HepG2 (cell line): Measurements from ENCODE around the gene OTUD7B. TPM values are rescaled to one million over a fixed set of nuclear protein-coding genes. Genes with fewer than 3 reads are reported as not detected.

Experiments
- ATAC-seq: fragments of 200-7000 bp; cut with Tn5 transposase; 3 replicates; pipeline ENCODE4 v1.9.1; 2020; ENCODE audit warnings: mild to moderate bottlenecking, moderate library complexity
- BruUV-seq: library from RNA; stranded (reverse); fragments of 400-500 nt; replicated peaks from 2 replicates; lab custom pipeline; 2021; lab: Mats Ljungman, UMichigan
- CTCF ChIA-PET: fragments of 300-600 bp; formaldehyde crosslinking; extraction: SDS; loops from one replicate; lab custom pipeline; 2021; ENCODE audit warnings: low total read pairs, inconsistent platforms, low intra/inter-chr PET ratio; lab: Yijun Ruan, JAX
- POLR2A ChIA-PET: fragments of 350-600 bp; sonication (Branson Sonifier 250); formaldehyde crosslinking; loops from one replicate; lab custom pipeline; 2020; ENCODE audit warnings: antibody characterized with exemption, inconsistent platforms; lab: Yijun Ruan, JAX
- DNase-seq: peaks from one replicate; pipeline ENCODE4 v3.0.0-alpha.2; 2015; ENCODE audit warnings: low spot score
- FAIRE-seq: peaks from 3 replicates; lab custom pipeline; 2011; peaks lifted over from hg19 to GRCh38; lab: Jason Lieb, UNC
- H2AFZ ChIP-seq: one replicate; pipeline ENCODE4 v1.6.1; 2011; ENCODE audit warnings: low read length, inconsistent platforms
- H3K27ac ChIP-seq: fragments of 300-600 bp; 3 replicates; pipeline ENCODE4 v1.8.0; 2011; ENCODE audit warnings: mixed run types, mild to moderate bottlenecking, mixed read lengths, low read length, inconsistent platforms; ENCODE audit not compliant: insufficient read depth; ENCODE audit errors: extremely low read length
- H3K27me3 ChIP-seq, 2 experiments: fragments of 200-600 bp in 1 of 2; 2 replicates in 1 of 2; 3 replicates in 1 of 2; pipeline versions ENCODE4 v1.6.0 to v1.8.0; 2011; ENCODE audit warnings: low read length in 2 of 2, mild to moderate bottlenecking in 2 of 2, moderate library complexity in 2 of 2, inconsistent platforms in 1 of 2; ENCODE audit not compliant: insufficient read depth in 2 of 2, control insufficient read depth in 1 of 2
- H3K36me3 ChIP-seq, 2 experiments: fragments of 200-600 bp in 1 of 2; replicated peaks in 1 of 2; 2 replicates in 1 of 2; 3 replicates in 1 of 2; pipeline versions ENCODE4 v1.5.1 to v1.8.0; 2011; ENCODE audit warnings: low read length in 2 of 2, inconsistent platforms in 1 of 2; ENCODE audit not compliant: insufficient read depth in 2 of 2, control insufficient read depth in 1 of 2
- H3K4me1 ChIP-seq: 2 replicates; pipeline ENCODE4 v1.5.1; 2012; ENCODE audit warnings: low read length, inconsistent platforms; ENCODE audit not compliant: insufficient read depth
- H3K4me2 ChIP-seq: 2 replicates; pipeline ENCODE4 v1.6.0; 2011; ENCODE audit warnings: low read depth, low read length, inconsistent platforms
- H3K4me3 ChIP-seq, 3 experiments: fragments of 200-600 bp in 1 of 3; sonication (generic), shearing (Covaris generic) in 1 of 3; replicated peaks in 1 of 3; 2 replicates each; pipeline ENCODE4 v1.5.1; 2011 to 2016; ENCODE audit warnings: low read length in 3 of 3, inconsistent platforms in 2 of 3, low read depth in 2 of 3, mild to moderate bottlenecking in 2 of 3, control low read depth in 1 of 3, mixed read lengths in 1 of 3; ENCODE audit not compliant: insufficient read depth in 1 of 3
- H3K79me2 ChIP-seq: one replicate; pipeline ENCODE4 v1.6.1; 2011; ENCODE audit warnings: low read length, inconsistent platforms; ENCODE audit not compliant: insufficient read depth
- H3K9ac ChIP-seq: 2 replicates; pipeline ENCODE4 v1.6.0; 2011; ENCODE audit warnings: mild to moderate bottlenecking, low read depth, low read length, inconsistent platforms; ENCODE audit not compliant: insufficient read depth
- H3K9me3 ChIP-seq: 2 replicates; pipeline ENCODE4 v1.5.1; 2012; ENCODE audit warnings: mild to moderate bottlenecking, low read length
- H4K20me1 ChIP-seq: 2 replicates; pipeline ENCODE4 v1.6.0; 2011; ENCODE audit warnings: inconsistent platforms, mild to moderate bottlenecking, low read length, moderate library complexity; ENCODE audit not compliant: insufficient read depth
- JDP2 ChIP-seq: sonication (generic); formaldehyde crosslinking; IDR thresholded peaks from 2 replicates; pipeline ENCODE4 v1.8.1; 2022; ENCODE audit warnings: missing genetic modification reagents, borderline replicate concordance
- KDM3A ChIP-seq: IDR thresholded peaks from 2 replicates; pipeline ENCODE4 v1.6.1; 2018; ENCODE audit warnings: low read depth, missing compliant biosample characterization
- KLF9 ChIP-seq: IDR thresholded peaks from 2 replicates; pipeline ENCODE4 v1.6.1; 2016; ENCODE audit warnings: low read depth
- KMT2A ChIP-seq: sonication (generic); formaldehyde crosslinking; IDR thresholded peaks from 2 replicates; pipeline ENCODE4 v1.4.0; 2020; ENCODE audit warnings: missing genetic modification reagents
- MAFF ChIP-seq: IDR thresholded peaks from 2 replicates; pipeline ENCODE4 v1.6.1; 2011; ENCODE audit warnings: low read depth, low read length, improper control_type of control experiment
- MAFK ChIP-seq, 2 experiments: IDR thresholded peaks in 1 of 2; conservative IDR thresholded peaks in 1 of 2; 2 replicates each; pipeline ENCODE4 v1.6.1; 2011; ENCODE audit warnings: improper control_type of control experiment in 2 of 2, low read length in 2 of 2
- MBD4 ChIP-seq: IDR thresholded peaks from 2 replicates; pipeline ENCODE4 v1.6.1; 2012; ENCODE audit warnings: low read length, inconsistent platforms, borderline replicate concordance
- PRPF4 ChIP-seq: fragments of 200-400 bp; formaldehyde crosslinking; IDR thresholded peaks from 2 replicates; pipeline ENCODE4 v1.6.1; 2016; ENCODE audit warnings: low read length, low read depth; ENCODE audit not compliant: poor library complexity, severe bottlenecking
- RAD21 ChIP-seq: fragments of 450-650 bp; formaldehyde crosslinking; IDR thresholded peaks from 2 replicates; pipeline ENCODE4 v1.5.0; 2020; ENCODE audit warnings: mild to moderate bottlenecking
- RXRA ChIP-seq: sonication (generic); formaldehyde crosslinking; IDR thresholded peaks from 2 replicates; pipeline ENCODE4 v1.5.1; 2020; ENCODE audit warnings: missing genetic modification reagents
- SNRNP70 ChIP-seq: fragments of 200-400 bp; formaldehyde crosslinking; IDR thresholded peaks from 2 replicates; pipeline ENCODE4 v1.6.1; 2017; ENCODE audit warnings: mild to moderate bottlenecking, low read depth, low read length, moderate library complexity
- ZBTB42 ChIP-seq: sonication (generic); formaldehyde crosslinking; IDR thresholded peaks from 2 replicates; pipeline ENCODE4 v1.5.0; 2020; ENCODE audit warnings: mild to moderate bottlenecking, missing genetic modification reagents
- ZNF230 ChIP-seq: sonication (generic); formaldehyde crosslinking; IDR thresholded peaks from 2 replicates; pipeline ENCODE4 v1.4.0; 2020; ENCODE audit warnings: mild to moderate bottlenecking, missing genetic modification reagents
- ZNF253 ChIP-seq: sonication (generic); formaldehyde crosslinking; IDR thresholded peaks from 2 replicates; pipeline ENCODE4 v1.8.0; 2022; ENCODE audit warnings: mild to moderate bottlenecking, missing genetic modification reagents, borderline replicate concordance
- ZNF292 ChIP-seq: sonication (generic); formaldehyde crosslinking; IDR thresholded peaks from 2 replicates; pipeline ENCODE4 v1.8.1; 2022; ENCODE audit warnings: mild to moderate bottlenecking, low read depth, missing genetic modification reagents, borderline replicate concordance
- ZNF562 ChIP-seq: sonication (generic); formaldehyde crosslinking; IDR thresholded peaks from 2 replicates; pipeline ENCODE4 v1.8.0; 2022; ENCODE audit warnings: missing genetic modification reagents, borderline replicate concordance
- ZNF572 ChIP-seq: sonication (generic); formaldehyde crosslinking; IDR thresholded peaks from 2 replicates; pipeline ENCODE4 v1.5.1; 2020; ENCODE audit warnings: mild to moderate bottlenecking, missing genetic modification reagents
- WGBS: methylation state at CpG from one replicate; pipeline ENCODE4 v1.1.6; 2017; ENCODE audit warnings: low lambda C conversion rate; 5-methylcytosine and 5-hydroxymethylcytosine counted together
- in situ Hi-C: cut with HindIII; loops from 2 replicates; pipeline ENCODE4 v1.10.0; 2017; ENCODE audit warnings: low pct_unique_long_range_greater_than_20kb; ENCODE audit not compliant: extremely low pct_ligation_motif_present
- intact Hi-C: fragments of 100-400 bp; cut with micrococcal nuclease; formaldehyde crosslinking; loops from one replicate; pipeline ENCODE4 v1.10.0; 2022; ENCODE audit not compliant: unreplicated experiment
- polyA plus RNA-seq, 8 experiments: library from polyadenylated mRNA; depleted of rRNA in 3 of 8; stranded (reverse) in 7 of 8; unstranded in 1 of 8; fragments of >200 nt; fragmentation: Illumina TruSeq in 4 of 8; extraction: Trizol in 4 of 8; gene quantifications; 2 replicates each; pipeline versions ENCODE4 v1.2.1 to v1.2.3, GENCODE V29; 2011 to 2016; ENCODE audit warnings: low read depth in 4 of 8, missing spikeins in 1 of 8, mixed read lengths in 1 of 8; ENCODE audit not compliant: insufficient read depth in 1 of 8
- total RNA-seq, 5 experiments: library from RNA; depleted of rRNA; stranded (reverse); fragments of >200 nt; fragmentation: Illumina TruSeq; extraction: Trizol; gene quantifications; 2 replicates each; pipeline ENCODE4 v1.2.3, GENCODE V29; 2016; ENCODE audit warnings: low read depth in 1 of 5
- TF ChIP-seq, protein P1 (sequence below): sonication (generic); formaldehyde crosslinking; IDR thresholded peaks from 2 replicates; pipeline ENCODE4 v1.5.0; 2020; ENCODE audit warnings: mild to moderate bottlenecking, missing genetic modification reagents, borderline replicate concordance
- TF ChIP-seq, protein P2 (sequence below): sonication (generic); formaldehyde crosslinking; IDR thresholded peaks from 2 replicates; pipeline ENCODE4 v1.4.0; 2020; ENCODE audit warnings: mild to moderate bottlenecking, missing genetic modification reagents

Gene OTUD7B
- total and polyA plus RNA-seq, 2 of the 13 experiments (the other 11 are each of a cell fraction or from before 2014, with no cell fraction given), result 5.1 to 11.2 TPM

DNA sequence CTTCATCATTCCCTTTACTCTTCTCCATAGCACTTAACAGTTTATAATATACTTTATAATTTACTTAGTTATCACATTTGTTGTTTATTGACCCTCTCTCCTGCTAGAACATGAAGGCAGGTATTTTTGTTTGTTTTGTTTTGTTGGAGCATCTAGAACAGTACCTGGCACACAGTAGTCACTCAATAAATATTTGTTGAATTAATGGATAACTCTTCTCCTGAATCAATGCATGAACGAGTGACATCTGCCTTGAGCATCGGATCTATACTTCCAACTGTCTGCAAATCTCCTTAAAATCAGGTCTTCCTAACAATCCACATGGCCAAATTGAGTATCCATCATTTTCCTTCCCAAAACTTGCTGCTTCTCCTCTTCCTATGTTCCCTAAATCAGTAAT lies 38.0 kb downstream of the OTUD7B start:
- in situ Hi-C loops, result no loop called here
- 100% methylated on average over 2 of the region's 2 CpGs for WGBS

More for the DNA sequence above, 38.0 kb downstream of the OTUD7B start:
- ATAC-seq, result no peak
- Histone ChIP-seq H3K9me3 (no peaks in the 10 kb centered on the region), H3K79me2 (no peaks in the 10 kb centered on the region), H3K27ac (no peak overlapping the region), H3K27me3 (no peaks in the 10 kb centered on the region), H3K4me2 (no peak overlapping the region), H4K20me1 (no peaks in the 10 kb centered on the region), H3K4me3 (no peak overlapping the region), H2AFZ (no peak overlapping the region), H3K9ac (no peak overlapping the region), H3K36me3 (peaks cover 13 to 57% of the 10 kb centered on the region in 2 experiments), H3K4me1 (peaks cover 4% of the 10 kb centered on the region; the same call in 1 of the 2 replicates)
- TF ChIP-seq MAFF, result no peak
- no peak for TF ChIP-seq MAFK (conservative IDR thresholded peaks at IDR 0.05 in 1 of 2, IDR thresholded peaks at IDR 0.05 in 1 of 2; ENCODE audit: low read length in 2 of 2)
- TF ChIP-seq ZNF292 (CRISPR knock-in tag), result no peak
- TF ChIP-seq, protein P1, sequence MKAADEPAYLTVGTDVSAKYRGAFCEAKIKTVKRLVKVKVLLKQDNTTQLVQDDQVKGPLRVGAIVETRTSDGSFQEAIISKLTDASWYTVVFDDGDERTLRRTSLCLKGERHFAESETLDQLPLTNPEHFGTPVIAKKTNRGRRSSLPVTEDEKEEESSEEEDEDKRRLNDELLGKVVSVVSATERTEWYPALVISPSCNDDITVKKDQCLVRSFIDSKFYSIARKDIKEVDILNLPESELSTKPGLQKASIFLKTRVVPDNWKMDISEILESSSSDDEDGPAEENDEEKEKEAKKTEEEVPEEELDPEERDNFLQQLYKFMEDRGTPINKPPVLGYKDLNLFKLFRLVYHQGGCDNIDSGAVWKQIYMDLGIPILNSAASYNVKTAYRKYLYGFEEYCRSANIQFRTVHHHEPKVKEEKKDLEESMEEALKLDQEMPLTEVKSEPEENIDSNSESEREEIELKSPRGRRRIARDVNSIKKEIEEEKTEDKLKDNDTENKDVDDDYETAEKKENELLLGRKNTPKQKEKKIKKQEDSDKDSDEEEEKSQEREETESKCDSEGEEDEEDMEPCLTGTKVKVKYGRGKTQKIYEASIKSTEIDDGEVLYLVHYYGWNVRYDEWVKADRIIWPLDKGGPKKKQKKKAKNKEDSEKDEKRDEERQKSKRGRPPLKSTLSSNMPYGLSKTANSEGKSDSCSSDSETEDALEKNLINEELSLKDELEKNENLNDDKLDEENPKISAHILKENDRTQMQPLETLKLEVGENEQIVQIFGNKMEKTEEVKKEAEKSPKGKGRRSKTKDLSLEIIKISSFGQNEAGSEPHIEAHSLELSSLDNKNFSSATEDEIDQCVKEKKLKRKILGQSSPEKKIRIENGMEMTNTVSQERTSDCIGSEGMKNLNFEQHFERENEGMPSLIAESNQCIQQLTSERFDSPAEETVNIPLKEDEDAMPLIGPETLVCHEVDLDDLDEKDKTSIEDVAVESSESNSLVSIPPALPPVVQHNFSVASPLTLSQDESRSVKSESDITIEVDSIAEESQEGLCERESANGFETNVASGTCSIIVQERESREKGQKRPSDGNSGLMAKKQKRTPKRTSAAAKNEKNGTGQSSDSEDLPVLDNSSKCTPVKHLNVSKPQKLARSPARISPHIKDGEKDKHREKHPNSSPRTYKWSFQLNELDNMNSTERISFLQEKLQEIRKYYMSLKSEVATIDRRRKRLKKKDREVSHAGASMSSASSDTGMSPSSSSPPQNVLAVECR (CRISPR knock-in tag), result no peak
- no peak for TF ChIP-seq KLF9 (CRISPR knock-in tag)
- TF ChIP-seq KDM3A (CRISPR knock-in tag), result no peak
- no peak for TF ChIP-seq KMT2A (CRISPR knock-in tag)
- TF ChIP-seq PRPF4, result no peak
- TF ChIP-seq, protein P2, sequence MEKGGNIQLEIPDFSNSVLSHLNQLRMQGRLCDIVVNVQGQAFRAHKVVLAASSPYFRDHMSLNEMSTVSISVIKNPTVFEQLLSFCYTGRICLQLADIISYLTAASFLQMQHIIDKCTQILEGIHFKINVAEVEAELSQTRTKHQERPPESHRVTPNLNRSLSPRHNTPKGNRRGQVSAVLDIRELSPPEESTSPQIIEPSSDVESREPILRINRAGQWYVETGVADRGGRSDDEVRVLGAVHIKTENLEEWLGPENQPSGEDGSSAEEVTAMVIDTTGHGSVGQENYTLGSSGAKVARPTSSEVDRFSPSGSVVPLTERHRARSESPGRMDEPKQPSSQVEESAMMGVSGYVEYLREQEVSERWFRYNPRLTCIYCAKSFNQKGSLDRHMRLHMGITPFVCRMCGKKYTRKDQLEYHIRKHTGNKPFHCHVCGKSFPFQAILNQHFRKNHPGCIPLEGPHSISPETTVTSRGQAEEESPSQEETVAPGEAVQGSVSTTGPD (CRISPR knock-in tag), result no peak
- no peak for TF ChIP-seq ZNF562 (CRISPR knock-in tag)
- TF ChIP-seq MBD4, result no peak
- no peak for TF ChIP-seq RXRA (CRISPR knock-in tag)
- no peak for TF ChIP-seq JDP2 (CRISPR knock-in tag)
- TF ChIP-seq ZNF253 (CRISPR knock-in tag), result no peak
- TF ChIP-seq SNRNP70, result no peak
- no peak for TF ChIP-seq RAD21 (CRISPR knock-in tag)
- TF ChIP-seq ZBTB42, result no peak
- no peak for TF ChIP-seq ZNF572
- no peak for TF ChIP-seq ZNF230
- no TSS peak for BruUV-seq
- DNase-seq, result no peak
- intact Hi-C loops, result no loop called here
- ChIA-PET CTCF (no interaction called here), POLR2A (no interaction called here)
- no peak for FAIRE-seq
